Stimulated activated CD4-positive, alpha-beta T cell treated with anti-CD3 and anti-CD28 coated beads, Interleukin-1b, Interleukin-23, amount 100 ng/mL, for 1 hour (primary cell): Measurements from ENCODE around the gene TMEM116.
"Not testable (repeated sequence)": the region's sequence is repeated elsewhere in the genome, so short reads cannot be mapped to it uniquely, and the experiment has no call there.

ENCODE experiments used
- DNase-seq, 2 donors: peaks; one replicate each; pipeline ENCODE4 v3.0.0-alpha.2; 2020; ENCODE audit warnings: low read depth in 2 of 2

TMEM116 gene

GRCh38 chr12:112009596-112009995 is 3.4 kb downstream of the TMEM116 start:
- DNase-seq = not testable (repeated sequence)

DNA sequence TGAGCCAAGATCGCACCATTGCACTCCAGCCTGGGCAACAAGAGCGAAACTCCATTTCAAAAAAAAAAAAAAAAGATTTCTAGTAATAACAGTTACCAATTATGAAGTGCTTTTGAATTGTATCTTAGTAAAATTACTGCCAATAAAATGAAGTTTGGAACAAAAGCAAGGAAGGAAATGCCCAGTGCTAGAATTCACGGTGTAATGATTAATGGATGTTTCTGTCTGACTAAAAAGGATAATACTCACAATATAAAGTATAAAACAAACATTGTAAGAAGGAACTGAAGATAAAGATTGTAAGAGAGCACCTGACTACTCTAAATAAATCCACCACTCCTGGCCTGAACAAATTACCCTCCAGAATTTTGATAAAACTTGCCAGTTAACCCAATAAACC is 4.0 kb downstream of the TMEM116 start:
- DNase-seq = no peak

GRCh38 chr12:112007945-112008344 is 5.0 kb downstream of the TMEM116 start:
- DNase-seq = no peak

GRCh38 chr12:112005419-112006395 is 7.3 kb downstream of the TMEM116 start:
- no peak for DNase-seq

DNA sequence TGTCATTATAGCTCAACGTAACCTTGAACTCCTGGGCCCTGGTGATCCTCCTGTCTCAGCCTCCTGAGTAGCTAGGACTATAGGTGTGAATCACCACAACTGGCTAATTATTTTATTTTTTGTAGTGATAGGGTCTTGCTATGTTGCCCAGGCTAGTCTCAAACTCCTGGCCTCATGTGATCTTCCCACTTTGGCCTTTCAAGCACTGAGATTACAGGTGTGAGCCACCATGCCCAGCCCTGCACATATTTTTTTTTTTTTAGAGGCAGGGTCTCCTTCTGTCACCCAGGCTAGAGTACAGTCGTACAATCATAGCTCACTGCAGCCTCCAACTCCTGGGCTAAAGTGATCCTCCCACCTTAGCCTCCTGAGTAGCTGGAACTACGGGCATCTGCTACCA is 8.9 kb downstream of the TMEM116 start:
- DNase-seq = no peak

DNA sequence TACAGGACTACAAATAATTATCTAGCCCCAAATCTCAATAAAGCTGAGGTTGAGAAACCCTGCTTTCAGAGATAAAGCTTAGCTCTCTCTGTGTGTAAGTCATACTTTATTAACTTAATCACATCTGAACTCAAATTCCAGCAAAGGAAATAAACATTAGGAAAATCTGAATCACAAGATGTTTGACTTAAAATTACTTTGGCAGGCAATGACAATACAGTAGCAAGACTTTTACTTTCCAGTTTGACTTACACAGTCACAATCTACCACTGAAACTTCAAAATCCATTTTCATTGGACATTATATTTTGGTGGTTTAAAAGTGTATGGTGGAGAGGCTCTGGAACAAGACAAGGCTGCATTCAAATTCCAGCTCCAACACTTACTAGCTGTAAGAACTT is 11.4 kb downstream of the TMEM116 start:
- DNase-seq = no peak

- DNase-seq = no peak
These were observed 12.1 kb downstream of the TMEM116 start for GRCh38 chr12:112000820-112001219.

DNA sequence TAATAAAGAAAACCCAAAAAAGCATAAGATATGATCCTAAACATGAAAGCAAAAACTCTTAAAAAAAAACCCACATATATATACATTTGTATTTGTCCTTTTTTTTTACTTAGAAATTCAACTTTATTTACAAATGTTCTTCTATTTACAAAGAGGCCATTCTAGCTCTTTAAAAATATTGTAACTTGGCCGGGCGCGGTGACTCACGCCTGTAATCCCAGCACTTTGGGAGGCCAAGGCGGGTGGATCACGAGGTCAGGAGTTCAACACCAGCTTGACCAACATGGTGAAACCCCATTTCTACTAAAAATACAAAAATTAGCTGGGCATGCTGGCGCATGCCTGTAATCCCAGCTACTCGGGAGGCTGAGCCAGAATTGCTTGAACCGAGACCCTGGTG is 13.8 kb downstream of the TMEM116 start:
- not testable (repeated sequence) for DNase-seq

GRCh38 chr12:111998015-111998414 is 14.9 kb downstream of the TMEM116 start:
- no peak for DNase-seq

- no peak for DNase-seq
These were observed 15.7 kb downstream of the TMEM116 start for GRCh38 chr12:111997300-111997699.

GRCh38 chr12:111995782-111996480 is 17.0 kb downstream of the TMEM116 start:
- DNase-seq = no peak

DNA sequence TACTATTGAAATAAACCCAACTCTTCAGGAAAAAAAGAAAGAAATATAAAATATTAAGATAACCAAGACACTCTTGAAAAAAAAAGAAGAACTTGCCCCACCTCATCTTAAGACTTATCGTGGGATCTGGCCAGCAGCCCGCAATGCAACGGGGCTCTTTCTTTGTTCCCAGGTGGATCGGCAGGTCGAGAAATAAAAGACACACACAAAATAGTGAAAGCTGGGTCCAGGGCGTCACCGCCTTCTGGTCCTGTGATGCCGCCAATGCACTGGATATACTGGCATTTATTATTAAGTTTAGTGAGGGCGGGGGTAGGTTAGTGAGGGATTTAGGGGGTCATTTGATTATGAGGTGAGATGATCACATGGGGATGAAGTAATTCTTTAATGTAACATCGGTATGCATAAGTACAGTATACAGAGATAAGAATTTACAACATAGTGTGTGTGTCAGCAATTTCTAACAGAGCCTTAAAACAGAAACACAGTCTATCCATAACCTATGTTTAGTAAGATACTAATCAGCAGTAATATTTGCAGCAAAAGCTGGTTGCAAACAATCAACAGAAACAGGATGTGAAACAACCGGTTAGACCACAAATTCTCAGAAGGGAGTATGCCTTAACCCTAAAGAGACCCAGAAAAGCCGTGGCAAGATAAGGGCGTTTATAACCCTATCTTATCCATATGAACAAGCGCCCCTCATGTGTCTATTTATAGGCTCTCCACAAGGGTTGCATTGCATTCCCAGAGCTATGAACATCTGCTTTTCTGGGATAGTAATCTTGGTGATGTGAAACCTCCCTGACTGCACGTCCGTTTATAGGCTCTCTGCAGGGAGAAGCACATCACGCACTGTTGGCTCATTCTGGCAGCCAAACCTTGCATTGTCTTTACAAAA is 18.5 kb downstream of the TMEM116 start:
- DNase-seq = not testable (repeated sequence)

- no peak for DNase-seq
These were observed 19.4 kb downstream of the TMEM116 start for GRCh38 chr12:111993292-111994150.

GRCh38 chr12:111992464-111992863 is 20.5 kb downstream of the TMEM116 start:
- DNase-seq = no peak

DNA sequence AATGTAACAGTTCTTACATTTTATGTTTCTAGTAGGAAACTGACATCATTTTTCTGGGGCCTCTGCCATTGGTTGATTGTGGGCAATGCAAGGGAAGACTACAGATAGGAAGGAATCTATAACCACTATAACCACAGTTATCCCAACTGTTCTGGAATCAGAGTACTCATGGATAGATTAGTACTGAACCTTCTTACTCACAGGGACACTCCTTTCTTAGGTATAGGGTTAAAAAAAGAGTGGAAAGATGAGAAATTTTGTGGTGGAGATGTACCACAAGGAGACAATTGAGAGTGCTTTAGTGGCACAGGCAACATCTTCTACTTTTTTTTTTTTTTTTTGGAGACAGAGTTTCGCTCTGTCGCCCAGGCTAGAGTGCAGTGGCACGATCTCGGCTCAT is 21.0 kb downstream of the TMEM116 start:
- DNase-seq = no peak

- no peak for DNase-seq
These were observed 21.4 kb downstream of the TMEM116 start for GRCh38 chr12:111991535-111991934.

DNA sequence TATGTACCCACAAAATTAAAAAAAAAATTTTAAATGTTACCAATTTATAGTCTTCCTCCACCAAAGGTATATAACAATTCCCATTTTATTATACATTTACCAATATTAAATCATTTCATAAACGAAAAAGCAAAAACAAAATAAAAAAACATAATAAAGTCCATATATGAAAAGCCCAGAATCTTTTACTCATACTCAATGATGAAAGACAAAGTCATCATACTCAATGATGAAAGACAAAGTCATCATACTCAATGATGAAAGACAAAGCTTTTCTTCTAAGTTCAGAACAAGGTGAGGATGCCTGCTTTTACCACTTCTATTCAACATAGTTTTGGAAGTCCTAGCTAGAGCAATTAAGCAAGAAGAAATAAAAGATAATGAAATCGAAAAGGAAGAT is 28.1 kb downstream of the TMEM116 start:
- DNase-seq = no peak

DNA sequence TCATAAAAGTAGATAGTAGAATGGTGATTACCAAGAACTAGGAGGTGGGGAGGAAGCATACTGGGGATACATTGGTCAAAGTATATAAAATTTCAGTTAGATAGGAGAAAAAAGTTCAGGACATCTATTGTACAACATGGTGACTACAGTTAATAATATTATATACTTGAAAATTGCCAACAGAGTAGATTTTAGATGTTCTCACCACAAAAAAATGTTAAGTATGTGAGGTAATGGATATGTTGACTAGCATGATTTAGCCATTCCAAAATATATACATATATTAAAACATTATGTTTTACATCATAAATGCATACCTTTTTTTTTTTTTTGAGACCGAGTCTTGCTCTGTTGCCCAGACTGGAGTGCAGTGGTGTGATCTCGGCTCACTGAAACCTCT is 31.0 kb downstream of the TMEM116 start:
- DNase-seq = no peak

- DNase-seq = no peak
These were observed 32.4 kb downstream of the TMEM116 start for GRCh38 chr12:111980598-111980997.

- DNase-seq = no peak
These were observed 34.4 kb downstream of the TMEM116 start for GRCh38 chr12:111978545-111978944.

DNA sequence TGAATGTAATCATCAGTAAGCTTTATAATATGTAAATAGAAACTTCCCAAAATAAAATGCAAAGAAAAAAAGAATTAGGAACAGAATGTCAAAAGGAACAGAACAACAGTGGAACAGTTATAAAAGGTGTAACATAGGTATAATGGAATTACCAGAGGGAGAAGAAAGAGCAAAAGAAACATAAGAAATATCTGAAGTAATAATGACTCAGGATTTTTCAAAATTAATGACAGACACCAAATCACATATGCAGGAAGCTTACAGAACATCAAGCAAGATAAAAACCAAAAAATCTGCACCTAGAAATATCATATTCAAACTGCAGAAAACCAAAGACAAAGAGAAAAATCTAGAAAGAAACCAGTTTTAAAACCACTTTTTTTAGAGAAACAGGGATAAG is 36.1 kb downstream of the TMEM116 start:
- no peak for DNase-seq
